ENCODE results near the gene RELN.
"Not testable (repeated sequence)": the region's sequence is repeated elsewhere in the genome, so short reads cannot be mapped to it uniquely, and the experiment has no call there.

The RELN gene

DNA sequence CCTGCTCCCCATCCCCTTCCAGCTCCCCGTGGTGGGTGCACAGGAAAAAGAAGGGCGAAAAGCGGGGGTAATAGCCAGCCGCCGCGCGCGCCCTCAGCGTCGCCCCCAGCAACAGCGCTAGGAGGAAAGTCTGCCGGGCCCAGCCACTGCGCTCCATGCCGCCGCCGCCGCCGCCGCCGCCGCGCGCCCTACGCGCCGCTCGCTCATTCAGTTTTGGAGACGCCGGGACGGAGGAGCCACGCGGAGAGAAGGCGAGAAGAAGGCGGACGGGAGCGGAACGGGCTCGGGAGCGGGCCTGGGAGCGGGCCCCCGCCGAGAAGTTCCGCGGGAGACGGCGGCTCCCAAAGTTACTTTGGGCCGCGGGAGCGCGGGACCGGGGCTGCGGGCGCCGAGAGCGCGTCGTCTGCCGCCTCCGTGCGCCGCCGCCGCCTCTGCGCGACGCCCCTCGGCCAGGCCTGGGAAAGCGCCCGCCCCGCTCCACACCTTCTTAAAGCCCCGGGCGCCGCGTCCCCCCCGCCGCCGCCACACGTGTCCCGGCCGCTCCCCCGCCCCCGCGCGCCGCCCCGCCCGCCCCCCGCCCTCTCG, at the start of gene RELN:
Gene RELN, minus strand, starts transcription at position 459 of the 585 bp plus-strand sequence. Its CDS starts 302 bp downstream, at position 157.
- in situ Hi-C loops (cut with HindIII; ENCODE audit: low sequenced_read_pairs) = no loop called here

DNA sequence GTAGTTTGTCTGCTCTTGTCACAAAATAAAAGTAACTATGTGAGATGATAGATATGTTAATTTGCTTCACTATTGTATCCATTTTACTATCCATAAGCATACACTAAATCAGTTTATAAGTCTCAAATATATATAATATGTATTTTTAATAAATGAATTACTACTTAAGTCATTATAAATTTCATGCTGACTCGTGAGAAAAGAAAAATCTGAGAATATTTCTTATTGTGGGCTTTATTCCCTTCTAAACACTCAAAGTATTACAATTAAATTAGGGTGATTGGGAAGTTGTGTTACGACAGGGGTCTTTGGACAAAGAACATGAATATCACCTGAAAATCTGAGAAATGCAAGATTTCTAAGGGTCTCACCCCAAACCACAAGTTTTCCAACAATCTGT, 48.7 kb upstream of the RELN start:
- in situ Hi-C loops (cut with HindIII; ENCODE audit: low sequenced_read_pairs) = no loop called here

DNA sequence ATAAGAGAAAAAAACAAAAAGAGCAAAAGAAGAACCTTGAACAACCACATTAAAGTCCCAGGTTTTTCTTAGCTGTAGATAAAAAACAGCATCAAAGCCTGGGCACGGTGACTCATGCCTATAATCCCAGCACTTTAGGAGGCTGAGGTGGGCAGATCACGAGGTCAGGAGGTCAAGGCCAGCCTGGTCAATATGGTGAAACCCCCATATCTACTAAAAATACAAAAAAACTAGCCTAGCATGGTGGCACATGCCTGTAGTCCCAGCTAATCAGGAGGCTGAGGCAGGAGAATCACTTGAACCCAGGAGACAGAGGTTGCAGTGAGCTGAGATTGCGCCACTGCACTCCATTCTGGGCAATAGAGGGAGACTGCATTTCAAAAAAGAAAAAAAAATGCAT, 47.4 kb upstream of the RELN start:
- in situ Hi-C loops (cut with HindIII; ENCODE audit: low sequenced_read_pairs) = not testable (repeated sequence)

DNA sequence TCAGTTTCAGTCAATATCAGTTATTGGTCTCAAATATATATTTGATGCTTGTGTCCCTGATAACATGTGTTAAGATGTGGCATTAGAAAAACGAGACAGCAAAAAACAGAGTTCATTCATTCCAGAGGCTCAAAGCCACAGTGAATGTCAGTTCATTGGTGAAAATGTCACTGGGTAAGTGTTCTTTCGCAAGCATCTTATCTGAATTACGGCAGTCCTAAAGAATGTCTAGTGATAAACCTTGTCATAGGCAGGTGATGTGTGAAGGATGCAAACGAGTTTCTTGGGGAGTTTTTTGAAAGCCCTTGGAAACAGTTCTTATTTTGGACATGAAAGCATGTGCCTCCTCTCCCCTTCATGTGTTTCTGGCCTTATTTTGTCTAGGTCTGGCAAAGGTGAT, 45.9 kb upstream of the RELN start:
- in situ Hi-C loops (cut with HindIII; ENCODE audit: low sequenced_read_pairs) = no loop called here

DNA sequence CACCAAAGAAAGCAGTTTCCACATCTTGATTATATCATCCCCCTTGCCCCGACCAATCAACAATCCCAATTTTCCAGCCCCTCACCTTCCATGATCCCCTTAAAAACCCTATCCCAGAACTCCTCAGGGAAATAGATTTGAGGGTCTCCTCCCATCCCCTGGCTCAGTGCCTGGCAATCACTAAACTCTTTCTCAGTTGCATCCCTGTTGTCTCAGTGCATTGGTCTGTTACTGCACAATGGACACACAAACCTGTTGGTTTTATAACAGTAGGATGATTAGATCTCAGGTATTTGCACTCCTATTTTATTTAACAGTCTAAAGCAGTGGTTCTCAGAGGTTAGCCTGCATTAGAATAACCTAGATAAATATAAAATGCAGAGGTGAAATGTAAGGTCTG, 45.2 kb upstream of the RELN start:
- in situ Hi-C loops (cut with HindIII; ENCODE audit: low sequenced_read_pairs) = no loop called here

DNA sequence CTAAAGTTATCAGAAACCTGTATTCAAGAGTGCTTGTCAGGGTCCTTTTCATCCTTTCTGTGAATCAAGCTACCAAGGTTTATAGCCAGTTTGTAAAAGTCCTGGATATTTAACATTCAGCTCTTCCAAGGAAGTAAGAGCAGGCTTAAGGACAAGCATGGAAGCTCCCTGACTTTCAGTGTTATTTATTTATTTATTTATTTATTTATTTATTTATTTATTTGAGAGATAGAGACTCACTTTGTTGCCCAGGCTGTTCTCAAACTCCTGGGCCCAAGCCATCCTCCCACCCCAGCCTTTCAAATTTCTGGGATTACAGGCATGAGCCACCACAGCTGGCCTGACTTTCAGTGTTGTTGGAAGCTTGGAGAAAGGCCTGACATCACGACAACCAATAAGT, 44.4 kb upstream of the RELN start:
- in situ Hi-C loops (cut with HindIII; ENCODE audit: low sequenced_read_pairs) = no loop called here

DNA sequence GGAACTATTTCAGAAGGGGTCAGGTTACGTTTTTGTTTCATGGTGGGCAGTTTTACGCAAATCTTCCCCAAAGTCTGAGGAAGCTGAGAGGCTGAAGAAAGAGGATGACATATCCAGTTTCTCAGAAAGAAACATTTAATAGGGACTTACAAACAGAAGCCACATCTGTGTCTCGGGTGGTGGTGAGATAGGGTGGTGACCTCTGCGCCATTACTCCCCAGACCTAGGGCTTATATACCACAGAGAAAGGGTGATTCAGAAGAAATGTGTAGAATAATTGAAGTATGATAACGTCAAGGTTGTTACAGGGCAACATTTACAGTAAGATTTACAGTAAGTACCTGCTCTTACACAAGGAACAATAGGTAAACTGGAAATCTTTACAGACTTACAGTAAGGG, 43.0 kb upstream of the RELN start:
- in situ Hi-C loops (cut with HindIII; ENCODE audit: low sequenced_read_pairs) = no loop called here

DNA sequence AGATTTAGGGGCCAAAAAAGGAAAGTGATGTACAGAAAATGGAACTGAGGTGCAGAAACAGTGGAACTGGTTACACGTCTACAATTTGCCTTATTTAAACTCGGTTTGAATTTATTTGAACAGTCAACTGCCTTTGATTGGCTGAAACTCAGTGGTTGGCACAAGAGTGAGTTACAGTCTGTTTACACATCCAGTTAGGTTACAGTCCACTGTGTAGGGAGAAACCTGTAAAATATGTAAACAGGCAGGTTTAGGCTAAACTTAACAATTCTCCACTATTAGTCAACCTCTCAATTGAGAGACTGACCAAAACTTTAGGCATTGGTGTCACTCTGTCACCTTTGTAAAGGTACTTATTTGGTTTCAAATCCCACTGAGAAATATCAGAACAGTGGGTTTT, 40.3 kb upstream of the RELN start:
- in situ Hi-C loops (cut with HindIII; ENCODE audit: low sequenced_read_pairs) = no loop called here

DNA sequence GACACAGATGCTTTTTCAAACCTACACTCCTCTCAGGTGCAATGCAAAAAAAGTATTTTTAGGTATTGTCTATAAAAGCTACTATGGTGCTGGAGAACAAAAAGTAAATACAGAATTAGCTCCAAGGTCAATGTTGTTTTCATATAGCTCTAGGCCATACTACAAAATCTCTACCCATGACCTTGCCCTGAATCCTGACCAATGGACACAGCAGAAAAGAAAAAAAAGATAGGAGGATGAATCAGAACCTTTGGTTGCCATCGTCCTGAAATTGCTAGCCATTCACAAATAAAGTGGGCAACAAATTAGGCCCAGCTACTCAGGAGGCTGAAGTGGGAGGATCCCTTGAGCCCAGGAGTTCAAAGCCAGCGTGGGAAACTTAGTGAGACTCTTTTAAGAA, 35.2 kb upstream of the RELN start:
- in situ Hi-C loops (cut with HindIII; ENCODE audit: low sequenced_read_pairs) = no loop called here

DNA sequence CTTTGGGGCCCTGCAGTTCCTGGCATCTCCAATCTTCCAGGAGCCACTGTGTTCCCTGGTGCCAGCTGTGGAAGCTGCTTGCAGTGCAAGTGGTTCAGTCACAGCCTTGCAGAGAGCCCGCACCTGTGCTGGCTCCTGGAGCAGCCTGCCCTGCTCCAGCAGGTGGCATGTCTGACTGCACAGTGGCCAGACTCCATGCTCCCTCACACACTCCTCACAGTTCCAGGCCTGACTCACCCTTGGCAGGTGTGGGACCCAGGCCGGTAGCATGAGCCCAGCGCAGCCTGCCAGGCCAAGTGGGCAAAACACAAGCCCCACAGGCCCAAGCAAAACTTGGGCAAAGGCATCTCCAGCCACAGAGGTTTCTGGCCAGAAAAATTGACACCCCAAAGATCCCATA, 33.6 kb upstream of the RELN start:
- in situ Hi-C loops (cut with HindIII; ENCODE audit: low sequenced_read_pairs) = no loop called here

DNA sequence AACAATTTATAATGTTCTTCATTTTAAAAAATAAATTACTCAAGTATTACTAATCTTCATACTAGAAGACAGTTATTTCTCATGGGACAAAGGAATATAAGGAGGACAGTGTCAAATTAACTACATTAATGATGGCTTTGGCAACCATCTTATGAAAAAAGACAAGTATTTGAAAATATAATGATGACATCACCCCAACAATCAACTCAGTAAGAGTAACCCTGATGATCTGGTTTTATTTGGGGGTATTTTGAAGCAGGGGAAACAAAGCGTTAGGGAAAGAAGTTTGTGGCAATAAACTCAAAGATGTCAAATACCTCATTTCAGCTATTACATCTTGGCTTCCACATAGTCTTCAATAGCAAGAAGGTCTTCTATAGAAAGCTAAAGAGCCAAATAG, 29.0 kb upstream of the RELN start:
- in situ Hi-C loops (cut with HindIII; ENCODE audit: low sequenced_read_pairs) = no loop called here

DNA sequence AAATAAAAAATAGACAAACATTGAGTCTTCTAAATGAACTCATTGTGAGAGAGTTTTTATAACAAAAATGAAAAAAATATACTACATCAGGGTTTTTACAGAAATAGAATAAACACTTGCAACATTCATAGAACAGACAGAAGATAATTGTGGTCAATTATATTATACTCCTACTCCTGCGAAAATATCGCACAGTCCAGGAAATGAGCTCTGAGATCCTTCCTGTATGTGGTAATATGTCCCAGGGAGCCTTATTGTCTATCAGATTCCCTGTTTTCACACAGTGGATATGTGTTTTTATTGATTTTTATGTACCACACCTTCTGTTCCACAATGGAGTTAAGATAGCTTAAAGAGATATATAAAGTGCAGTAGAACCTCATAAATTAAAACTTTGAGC, 27.5 kb upstream of the RELN start:
- in situ Hi-C loops (cut with HindIII; ENCODE audit: low sequenced_read_pairs) = no loop called here

DNA sequence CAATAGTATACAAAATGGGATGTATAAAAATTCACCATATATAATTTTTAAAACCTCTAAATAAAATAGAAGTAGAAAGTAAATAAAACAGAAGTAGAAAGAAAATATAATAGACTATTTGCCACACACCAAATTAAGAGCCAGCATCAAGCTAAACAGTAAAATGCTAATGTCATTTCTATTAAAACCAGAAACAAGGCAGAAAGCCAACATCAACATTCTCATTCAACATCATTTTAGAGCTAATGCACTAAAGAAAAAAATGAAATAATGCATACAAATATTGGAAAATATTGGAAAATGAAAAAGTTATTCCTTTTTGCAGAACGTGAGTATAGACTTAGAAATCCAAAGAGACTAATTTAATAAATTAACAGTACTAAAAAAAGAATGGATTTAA, 23.4 kb upstream of the RELN start:
- in situ Hi-C loops (cut with HindIII; ENCODE audit: low sequenced_read_pairs) = no loop called here

DNA sequence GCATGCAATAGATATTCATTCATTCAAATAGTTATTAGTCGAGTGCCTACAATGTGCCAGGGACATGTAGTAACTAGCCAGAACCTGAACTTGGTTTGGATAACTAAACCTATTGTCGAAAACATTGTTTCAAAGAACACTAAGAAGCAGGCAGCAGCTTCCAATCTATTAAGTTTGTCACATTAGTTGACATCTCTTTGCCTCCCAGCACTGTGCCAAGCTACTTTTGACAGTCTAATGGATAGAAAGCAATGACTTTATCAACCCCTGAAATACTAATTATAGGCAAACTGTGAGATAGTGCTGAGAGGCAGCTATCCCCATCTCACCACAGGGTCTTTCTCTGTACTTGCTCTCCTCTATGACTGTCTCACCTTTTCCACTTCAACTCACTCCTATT, 22.4 kb upstream of the RELN start:
- in situ Hi-C loops (cut with HindIII; ENCODE audit: low sequenced_read_pairs) = no loop called here

DNA sequence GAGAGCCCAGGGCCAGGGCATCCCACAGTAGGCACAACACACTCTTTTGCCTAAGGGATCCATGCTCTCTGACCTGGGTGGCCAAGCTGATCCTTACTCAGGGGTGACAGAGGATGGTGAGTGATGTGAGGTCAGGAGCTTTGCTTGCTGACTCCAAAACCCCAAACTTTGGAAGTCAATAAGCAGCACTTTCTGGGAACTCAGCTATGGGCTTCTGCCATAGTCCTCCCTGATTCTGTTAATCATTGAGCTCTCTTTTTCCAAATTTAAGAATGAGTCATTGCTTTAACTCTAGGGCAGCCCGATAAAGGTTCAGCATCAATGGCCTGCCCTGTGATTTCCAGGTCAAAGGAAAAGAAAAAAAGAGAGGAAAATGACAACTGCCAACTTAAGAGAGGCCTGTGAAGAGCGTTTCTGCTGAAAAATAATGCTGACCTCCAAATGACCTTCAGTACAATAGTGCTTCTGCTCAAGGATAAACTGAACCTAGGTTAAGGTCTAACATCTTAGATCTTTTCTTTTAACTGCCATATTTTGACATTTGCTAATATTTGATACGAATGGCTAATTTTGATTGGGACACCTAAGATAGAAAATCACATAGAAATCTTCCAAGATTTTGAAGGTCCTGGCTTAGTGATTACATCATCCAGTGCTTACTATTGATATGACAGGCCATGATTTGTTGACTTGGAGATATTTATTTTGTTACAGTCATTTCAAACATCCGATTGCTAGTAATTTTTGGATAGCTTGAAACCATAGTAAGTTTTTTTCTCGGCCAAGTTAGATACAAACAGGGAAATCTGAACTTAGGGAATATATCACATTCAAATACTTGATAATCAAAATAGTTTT, 20.8 kb upstream of the RELN start:
- in situ Hi-C loops (cut with HindIII; ENCODE audit: low sequenced_read_pairs) = no loop called here

DNA sequence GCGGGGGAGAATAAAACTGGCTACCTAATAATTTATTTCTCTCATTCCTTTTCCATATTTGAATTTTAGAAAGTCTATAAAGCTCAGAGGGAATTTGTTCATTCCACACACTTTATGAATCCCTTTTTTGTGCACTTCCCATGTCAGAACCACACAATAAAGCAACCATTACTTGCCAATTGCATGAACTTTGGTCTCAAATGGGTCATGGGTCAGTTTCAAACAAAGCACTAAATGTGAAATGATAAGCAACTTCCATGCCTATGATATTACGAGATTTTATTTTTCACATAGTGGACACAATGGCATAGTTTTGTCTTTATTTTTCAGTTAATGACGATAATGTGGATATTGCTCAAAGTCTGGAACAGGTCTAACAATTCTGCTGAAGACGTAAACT, 18.6 kb upstream of the RELN start:
- in situ Hi-C loops (cut with HindIII; ENCODE audit: low sequenced_read_pairs) = no loop called here

DNA sequence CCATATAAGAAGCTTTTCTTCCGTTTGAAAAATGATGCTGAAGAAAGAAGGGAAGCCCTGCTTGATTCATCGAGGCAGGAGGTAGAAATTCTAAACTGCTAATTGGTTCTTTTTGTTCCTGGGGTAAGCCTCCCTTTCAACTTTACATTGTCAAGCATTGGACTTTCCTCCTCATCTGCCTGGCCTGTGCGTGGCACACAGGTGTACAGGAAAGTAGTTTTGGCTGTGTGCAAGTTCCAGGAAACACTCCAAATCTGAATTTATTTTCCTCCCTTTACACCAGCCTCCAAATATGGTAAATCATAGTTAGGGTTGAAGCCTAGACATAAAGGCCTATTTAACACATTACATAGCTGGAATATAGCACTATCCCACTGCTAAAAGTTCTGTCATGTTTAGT, 18.2 kb upstream of the RELN start:
- in situ Hi-C loops (cut with HindIII; ENCODE audit: low sequenced_read_pairs) = no loop called here

DNA sequence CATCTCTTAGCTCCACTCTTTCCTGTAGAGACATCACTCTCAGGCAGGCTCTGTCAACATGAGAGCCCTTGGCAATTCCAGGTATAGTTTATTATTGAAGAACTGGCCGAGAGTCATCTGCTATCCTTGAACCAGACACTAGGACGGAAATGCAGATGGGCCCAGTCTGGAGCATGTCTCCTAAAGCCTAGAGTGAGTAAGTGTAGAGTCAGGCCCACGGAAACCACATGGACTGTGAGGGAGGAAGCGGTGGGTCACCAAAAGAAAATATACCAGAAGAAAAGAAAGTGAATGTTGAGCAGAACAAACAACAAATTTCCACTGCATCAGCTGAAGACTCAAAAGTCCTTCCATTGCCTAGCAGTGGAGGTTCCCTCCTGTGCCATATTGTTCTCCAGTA, 15.7 kb upstream of the RELN start:
- in situ Hi-C loops (cut with HindIII; ENCODE audit: low sequenced_read_pairs) = no loop called here

DNA sequence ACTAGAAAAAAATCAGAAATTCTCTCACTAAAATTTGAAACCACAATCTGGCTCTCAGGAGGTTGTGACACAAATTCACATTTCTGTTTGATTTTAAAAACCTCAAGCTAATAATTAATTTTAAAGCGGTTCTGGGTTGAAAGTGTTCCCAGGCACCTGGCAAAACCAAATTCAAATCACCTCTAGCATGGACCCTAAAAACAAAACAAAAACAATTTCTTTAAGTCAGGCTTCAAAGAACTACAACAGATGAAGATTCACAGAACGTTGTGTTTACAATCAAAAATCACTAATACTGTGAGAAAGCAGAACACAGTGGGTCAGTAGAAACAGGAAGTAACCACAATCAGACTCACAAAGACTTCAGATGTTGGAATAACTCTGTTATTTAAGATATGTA, 7.2 kb upstream of the RELN start:
- in situ Hi-C loops (cut with HindIII; ENCODE audit: low sequenced_read_pairs) = no loop called here

DNA sequence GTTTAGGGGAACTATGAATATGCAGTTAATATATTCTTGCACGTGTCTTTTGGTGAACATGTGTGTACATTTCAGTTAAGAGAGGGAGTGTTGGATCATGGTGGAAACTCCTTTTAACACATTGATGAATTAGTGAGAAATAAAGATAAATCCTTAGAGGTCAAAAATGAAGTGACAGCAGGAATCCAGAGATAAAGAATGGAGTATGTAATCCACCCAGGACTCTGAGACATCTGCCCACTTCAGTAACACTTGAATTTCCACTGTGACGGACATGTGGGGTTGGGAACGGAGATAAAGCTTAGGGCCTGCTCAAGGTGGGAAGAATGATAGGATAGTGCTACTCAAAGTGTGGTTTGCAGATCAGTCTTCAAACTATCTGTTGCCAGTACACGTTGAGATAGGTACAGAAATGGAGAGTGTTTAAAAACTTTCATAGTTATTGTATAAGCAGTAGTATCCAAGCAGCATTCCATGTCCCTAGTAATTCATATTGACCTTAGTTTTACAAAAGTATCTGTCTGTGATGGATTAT, 6.6 kb upstream of the RELN start:
- in situ Hi-C loops (cut with HindIII; ENCODE audit: low sequenced_read_pairs) = no loop called here

DNA sequence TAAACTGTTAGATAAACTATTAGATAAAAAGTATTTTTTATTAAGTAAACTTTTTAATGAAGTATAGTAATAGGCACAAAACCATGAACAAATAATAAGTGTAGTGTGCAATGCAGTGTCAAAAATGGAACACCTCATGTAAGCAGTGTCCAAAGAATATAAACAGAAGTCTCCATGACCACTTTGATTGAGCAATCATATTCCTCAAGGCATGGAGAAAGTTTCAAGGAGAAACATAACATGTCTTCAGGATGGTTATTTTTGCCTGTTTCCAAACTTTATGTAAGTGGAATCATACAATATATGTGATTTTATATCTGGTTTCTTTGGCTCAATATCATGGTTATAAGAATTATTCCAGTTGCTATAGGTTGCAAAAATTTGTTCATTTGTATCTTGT, 6.1 kb upstream of the RELN start:
- in situ Hi-C loops (cut with HindIII; ENCODE audit: low sequenced_read_pairs) = no loop called here

DNA sequence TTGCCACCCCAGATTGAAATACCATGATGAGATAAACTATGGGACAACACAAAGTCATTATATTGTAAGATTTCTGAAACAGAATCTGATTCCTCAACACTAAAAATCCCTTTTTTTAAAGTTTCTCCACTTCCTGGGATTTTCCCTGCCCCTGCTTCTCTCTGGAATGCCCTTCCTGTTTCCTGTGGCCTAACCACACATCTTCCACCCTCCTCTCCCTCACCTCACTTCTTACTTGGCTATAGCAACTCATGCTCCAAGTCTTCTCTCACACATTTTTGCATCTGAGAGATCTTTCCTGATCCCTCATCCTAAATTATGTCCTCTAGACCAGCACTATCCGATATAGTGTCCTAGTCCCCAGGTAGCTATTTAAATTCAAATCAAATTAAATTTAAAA, 4.1 kb upstream of the RELN start:
- in situ Hi-C loops (cut with HindIII; ENCODE audit: low sequenced_read_pairs) = no loop called here

DNA sequence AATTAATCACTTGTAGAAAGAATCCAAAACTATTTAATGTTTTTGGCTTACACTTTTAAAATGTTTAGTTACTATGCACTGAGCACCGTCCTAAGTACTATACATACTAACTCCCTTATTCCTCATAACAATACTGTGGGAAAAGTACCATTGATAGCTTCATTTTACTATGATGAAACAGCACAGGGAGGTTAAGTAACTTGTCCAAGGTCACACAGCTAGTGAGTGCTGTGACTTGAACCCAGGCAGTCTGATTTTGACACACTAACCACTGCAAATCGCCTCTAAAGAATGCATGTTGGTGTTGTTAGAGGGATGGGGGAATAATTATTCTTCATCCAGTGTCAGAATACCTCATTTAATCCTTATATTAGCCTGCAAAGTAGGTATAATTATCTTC, 1.9 kb upstream of the RELN start:
- in situ Hi-C loops (cut with HindIII; ENCODE audit: low sequenced_read_pairs) = no loop called here
